Esophagus squamous epithelium (tissue), 4 donors: ENCODE measurements around the gene WWOX.

Experiments
- CTCF ChIP-seq, 6 experiments: fragments of 450-650 bp in 4 of 6; fragments of 200-600 bp in 2 of 6; sonication (generic) in 2 of 6; IDR thresholded peaks; one replicate each; pipeline ENCODE4 v1.5.1; 2016 to 2019; ENCODE audit warnings: antibody characterized with exemption in 6 of 6, mild to moderate bottlenecking in 4 of 6, moderate library complexity in 4 of 6
- POLR2A ChIP-seq, 4 donors: fragments of 450-650 bp; IDR thresholded peaks; one replicate each; pipeline ENCODE4 v1.6.1; 2017; ENCODE audit warnings: antibody characterized with exemption in 4 of 4, mild to moderate bottlenecking in 4 of 4, moderate library complexity in 3 of 4

- TF ChIP-seq CTCF (IDR thresholded peaks at IDR 0.05), result no peak
- TF ChIP-seq POLR2A (IDR thresholded peaks at IDR 0.05), result no peak
These were observed 471.1 kb downstream of the WWOX start for GRCh38 chr16:78570399-78571141.
